Measurements from ENCODE around the gene SUSD3.

SUSD3 gene

DNA sequence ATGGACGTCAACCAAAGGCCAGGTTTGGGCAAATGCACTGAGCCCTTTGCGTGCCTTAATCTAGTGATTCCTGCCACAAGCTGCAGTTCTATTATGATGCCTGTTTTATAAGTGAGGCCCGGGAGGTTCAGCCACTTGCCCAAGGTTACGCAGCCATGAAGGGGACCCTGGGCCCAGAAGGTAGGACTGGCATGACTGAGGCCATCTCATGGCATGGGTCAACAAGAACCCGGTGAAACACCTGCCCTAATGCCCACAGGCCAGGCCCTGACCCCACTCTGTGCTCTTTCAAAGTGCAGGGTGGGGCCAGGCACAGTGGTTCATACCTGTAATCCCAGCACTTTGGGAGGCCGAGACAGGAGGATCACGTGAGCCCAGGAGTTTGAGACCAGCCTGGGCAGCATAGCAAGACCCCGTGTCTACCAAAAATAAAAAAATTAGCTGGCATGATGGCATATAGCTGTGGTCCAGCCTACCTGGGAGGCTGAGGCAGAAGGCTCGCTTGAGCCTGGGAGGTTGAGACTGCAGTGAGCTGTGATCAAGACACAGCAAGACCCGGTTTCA is 66.9 kb downstream of the SUSD3 start:
- DNase-seq (ENCODE audit: low read depth), result no peak

DNA sequence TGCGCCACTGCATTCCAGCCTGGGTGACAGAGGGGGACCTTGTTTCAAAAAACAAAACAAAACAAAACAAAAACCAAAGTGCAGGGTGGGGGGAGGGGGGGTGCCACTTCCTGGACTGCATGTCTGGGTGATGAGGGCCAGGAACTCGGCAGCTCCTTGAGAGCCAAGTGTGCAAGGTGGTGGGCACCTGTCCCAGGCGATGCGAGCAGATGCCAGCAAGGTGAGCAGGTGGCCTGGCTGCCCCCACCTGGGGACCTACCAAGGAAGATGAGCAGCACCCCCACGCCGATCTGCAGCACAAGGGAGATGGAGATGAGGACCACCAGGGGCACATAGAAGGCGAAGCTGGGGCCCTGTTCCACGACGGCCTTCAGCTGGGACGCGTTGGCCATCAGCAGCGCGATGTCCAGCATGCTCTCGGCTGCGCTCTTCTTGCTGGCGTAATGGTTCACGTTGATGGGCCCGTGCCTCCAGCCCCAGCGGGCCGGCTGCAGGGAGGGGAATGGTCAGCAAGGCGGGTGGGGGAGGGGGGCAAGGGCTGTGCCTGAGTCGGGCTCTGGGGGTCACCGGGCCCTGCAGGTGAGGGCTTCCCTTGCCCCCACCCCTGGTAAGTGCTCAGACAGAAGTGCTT is 67.8 kb downstream of the SUSD3 start:
- DNase-seq (ENCODE audit: low read depth), result no peak

DNA sequence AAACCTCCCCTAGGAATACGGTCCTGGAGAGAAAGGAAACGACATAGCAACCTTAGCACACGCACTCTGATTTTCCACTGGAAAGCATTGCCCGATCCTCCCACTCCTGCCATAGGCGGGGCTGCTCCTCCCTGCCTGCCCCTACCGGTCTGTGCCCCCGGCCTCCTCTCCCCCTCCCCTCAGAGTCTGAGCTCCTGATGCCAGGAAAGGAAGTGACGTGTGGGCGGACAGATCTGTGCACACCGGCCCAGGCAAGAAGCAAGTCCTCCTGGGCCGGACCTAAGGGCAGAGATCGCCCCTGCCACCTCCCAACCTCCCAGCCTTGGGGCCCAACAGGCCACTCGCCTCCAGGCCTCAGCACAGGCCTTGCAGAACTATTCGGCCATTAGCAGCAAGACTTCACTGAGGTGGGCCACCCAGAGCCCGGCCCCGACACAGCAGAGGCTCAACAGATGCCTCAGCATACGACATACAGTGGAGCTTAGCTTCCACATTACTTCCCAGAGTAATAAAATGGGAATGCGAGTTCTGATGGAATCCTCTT is 68.4 kb downstream of the SUSD3 start:
- no peak for DNase-seq (ENCODE audit: low read depth)

DNA sequence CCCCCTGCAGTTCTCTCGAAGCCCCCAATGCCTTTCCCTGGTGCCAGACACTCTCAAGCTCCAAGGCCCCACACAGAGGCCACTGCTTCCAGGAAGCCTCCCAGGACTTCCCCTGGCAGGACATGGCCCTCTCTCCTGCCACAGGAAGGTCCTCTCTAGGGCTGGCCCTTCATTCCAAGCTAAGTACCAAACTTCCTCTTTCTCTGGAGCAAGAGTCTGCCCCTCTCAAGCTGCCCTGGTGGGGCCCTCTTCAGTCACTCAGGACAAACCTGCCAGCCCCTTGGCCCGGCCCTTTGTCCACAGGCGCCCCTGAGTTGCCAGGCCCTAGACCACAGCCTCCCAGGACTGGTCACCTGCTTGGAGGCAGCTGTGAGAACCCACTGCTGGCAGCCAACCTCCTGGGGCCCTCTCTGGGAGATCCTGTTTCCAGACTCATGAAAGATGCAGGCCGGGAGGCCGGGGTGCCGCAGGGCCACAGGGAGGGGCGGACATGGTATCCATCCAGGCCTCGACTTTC is 69.0 kb downstream of the SUSD3 start:
- no peak for DNase-seq (ENCODE audit: low read depth)

DNA sequence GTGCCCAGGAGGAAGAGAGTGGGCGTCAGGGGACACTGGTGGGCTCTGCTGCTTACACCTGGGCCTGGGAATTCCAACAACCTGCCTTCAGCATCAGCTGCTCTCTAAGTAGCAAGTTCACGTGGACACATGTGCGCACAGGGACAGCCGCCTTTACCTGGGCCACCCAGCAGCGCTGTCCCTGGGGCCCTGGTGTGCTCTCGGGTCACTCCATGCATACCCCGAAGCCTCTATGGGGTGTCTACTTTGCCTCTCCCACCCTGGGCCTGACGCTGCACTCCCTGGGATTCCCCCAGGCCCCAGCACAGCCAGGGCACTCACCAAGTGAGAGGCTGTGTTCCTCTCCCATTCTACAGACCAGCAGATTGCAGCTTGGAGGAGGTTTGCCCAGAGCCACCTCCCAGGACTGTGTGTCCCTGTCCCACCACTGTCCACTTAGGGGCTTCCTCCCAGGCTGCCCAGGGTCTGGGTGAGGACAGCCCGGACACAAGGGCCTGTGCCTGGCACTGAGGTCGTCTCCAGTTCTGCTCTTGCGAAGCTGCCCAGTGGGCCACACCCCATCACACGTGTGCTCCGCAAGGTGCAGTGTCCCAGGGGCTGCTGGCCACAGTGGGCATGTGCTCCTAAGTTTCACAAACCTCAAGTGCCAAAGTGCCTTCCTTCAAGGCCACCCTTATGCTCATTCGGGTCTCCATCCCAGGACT is 69.7 kb downstream of the SUSD3 start:
- DNase-seq (ENCODE audit: low read depth), result no peak

DNA sequence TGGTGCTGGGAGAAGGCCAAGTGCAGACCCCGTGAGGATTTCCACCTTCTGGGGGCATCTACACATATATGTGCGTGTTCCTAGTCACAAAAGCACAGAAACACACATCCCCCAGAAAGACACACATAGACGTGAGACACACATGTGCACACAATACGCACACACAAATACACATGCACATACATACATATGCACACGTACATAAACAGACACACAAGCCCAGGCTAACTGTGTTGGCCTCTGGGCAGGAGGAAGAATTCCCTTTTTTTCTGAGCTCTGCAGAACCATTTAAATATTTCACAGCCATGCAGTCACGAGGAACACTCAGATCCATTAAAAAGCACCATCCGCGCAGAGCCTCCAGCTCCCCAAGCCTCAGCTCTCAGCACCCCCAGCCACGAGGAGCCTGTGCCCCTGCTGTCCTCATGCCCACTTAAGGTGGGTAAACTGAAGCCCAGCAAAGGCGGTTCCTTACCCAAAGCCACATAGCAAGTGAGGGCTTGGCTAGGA is 70.3 kb downstream of the SUSD3 start:
- DNase-seq (ENCODE audit: low read depth), result no peak

DNA sequence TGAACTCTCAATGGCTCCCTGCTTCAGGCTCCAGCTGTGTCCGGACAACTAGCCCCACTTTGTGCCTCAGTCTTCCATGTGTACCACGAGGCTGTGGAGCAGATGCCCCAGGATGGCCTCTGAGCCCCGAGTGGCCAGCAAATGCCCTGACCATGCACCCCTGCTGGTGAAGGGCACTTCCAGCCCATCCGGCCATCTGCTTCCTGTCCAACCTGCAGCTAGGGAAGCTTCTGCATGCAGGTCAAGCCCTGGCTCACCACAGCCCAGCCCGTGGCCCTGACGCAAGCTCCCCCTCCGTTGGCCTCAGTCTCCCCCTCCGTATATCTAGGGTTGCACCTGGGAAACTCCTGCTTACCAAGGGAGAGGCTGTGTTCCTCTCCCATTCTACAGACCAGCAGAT is 70.8 kb downstream of the SUSD3 start:
- no peak for DNase-seq (ENCODE audit: low read depth)

DNA sequence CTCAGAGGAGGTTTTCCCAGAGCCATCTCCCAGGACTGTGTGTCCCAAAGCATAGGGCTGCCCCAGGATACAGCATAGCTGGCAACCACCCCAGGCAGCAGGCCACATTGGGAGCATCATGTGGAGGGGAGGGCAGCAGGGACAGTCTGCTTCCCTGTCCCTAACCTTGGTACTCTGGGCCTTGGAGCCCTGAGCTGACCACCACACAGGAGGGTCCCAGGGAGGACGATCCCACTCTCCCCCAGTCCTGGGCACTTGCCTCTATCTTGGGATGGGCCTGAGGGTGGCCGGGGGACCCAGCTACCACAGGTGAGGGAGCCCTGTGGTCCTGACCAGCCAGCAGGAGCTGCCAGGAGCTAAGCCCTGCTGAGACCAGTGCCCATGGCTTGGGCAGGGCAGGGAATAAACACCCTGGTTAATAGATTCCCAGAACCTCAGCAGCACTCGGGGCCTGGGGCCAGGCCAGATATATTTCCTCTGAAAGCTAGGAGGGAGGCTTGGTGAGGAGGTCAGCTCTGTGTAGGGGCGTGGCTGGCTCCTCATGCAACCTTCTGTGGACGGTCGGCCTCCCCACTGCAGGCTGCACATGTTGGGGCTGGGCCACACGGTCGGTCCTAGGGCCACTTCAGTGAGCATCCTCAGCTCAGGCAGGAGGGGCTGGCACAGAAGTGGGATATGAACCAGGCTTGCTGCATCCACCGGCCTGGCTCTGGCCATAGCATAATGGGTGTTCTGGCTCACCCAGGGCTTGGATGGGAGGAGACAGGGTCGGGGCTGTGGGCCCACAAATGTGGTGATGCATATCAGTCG is 71.4 kb downstream of the SUSD3 start:
- no peak for DNase-seq (ENCODE audit: low read depth)

DNA sequence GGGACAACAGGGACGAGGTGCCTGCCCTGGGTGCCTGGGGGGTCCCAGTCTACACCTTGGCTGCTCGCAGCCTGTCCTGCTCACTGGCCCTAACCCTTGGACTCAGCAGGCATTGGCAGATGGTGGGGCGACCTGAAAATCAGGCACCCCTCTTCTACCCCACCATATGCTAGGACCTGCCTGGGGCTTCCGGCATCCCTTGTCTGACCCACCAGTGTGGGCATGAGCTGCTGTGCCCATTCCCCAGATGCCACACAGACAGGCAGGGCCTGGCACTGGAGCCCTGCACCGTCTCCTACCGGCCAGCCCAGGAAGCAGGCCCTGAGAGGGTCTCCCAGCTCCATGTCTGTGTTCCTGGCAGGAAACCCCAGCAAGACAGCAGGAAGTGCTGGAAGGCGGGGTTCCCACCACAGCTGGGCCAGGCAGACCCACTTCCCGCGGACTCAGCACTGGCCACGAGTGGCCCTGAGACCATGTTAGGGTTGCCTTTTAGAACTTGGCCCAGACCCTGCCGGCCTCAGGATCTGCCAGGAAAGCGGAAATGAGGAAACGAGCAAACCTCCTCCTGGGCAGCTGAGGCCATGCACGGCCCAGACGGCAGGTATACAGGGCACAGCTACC is 72.5 kb downstream of the SUSD3 start:
- no peak for DNase-seq (ENCODE audit: low read depth)

DNA sequence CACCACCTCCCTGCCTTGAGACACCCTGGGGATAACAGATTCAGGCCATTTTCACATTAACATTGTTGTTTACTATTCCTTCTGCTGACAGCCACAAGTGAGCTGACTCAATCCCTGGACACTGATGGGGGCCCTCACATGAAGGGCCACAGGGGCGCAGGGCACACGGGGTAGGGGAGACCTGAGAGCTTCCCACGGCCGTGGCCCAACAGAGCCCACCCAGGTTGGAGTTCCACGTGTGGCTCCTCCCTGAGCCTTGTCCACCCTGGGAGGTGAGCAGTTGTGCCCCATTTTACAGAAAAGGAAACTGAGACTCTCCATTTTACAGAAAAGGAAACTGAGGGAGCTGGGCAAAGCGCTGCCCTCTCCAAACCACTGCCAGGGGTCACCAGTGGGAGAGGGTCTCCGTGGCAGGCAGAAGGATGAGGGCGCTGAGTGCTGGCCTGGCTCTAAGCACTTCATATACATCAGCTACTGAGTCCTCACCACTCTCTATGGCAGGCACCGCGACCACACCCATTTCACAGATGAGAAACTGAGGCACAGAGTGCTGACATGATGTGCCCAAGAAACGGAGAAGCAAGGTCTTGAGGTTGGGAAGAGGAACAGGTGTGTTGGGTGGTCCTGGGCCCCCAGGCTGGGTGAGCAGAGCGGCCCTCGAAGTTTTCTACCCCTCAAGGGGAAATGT is 73.2 kb downstream of the SUSD3 start:
- DNase-seq (ENCODE audit: low read depth), result no peak

DNA sequence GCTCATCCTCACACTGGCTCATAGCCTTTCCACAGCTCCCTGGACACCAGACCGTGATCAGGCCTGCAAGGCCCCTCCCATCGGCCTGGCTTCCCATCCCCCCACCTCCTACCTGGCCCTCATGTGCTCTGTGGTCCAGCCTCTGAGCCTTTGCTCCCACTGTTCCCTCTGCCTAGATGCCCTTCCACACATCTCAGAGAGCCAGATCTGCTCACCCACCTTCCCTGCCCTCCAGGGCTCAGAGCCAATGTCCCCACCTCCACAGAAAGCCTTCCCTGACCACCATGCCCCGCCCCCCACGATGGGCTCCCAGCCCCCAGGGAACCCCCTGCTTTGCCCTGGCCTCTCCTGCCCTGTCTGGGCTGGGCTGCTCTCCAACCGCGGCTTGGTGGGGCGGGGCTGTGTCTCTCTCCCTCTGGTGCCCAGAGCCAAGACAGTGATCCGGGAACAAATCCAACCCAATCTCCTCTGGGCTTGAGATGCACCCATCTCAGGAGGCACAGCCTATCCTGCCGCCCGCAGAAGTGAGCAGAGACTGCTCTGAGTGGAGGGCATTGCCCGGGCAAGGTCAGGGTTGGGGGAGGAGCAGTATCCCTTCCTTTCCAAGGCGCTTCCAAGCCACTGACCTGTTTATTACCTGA is 73.9 kb downstream of the SUSD3 start:
- DNase-seq (ENCODE audit: low read depth), result no peak

DNA sequence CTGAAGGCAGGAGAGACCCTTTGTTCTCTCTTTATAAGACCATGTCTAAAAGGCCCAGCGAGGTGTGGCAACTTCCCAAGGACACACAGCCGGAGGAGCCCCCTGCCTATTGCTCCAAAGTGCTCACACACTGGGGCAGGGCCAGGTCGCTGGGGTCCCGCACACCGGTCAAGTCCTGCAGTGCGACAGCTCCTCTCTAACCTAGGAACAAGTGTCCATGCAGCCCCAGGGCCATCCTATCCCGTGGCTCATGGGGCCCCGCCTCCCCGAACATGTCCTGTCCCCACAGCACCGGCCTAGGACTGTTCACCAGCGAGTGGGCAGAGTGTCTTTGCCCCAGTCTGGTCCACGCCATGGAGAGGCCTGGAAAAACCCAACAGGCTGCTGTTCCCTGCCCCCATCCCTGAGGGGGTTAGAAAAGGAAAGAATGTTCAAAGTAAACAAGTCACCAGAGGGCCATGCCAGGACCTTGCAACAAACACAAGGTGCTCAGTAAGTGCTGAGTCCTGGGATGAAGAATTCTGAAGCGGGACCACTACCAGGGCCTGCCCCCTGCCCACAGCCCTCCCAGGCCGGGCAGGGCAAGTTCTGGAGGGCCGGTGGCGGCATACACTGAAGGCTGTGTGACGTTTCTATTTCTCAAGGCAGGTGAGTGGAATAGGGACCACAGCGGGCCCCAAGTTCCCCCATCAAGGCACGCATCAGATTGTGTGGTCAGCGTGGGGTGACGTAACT is 74.6 kb downstream of the SUSD3 start:
- DNase-seq (ENCODE audit: low read depth), result no peak

DNA sequence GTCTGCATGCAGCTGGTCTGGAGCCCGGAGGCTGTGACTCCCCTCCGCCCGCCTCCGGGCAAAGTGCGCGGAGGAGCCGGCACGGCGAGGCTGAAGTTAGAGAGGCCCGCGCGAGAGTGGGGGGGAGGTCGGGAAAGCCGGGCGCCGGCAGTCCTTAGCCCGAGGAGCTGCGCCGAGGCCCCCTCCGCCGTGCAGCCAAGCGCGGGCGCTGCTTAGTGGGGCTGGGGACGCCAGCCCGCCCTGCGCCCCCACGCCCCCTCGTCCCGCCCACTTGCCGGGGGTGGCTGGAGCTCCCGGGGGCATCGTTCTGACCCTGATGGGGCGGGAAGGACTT is 75.1 kb downstream of the SUSD3 start:
- DNase-seq (ENCODE audit: low read depth), result peak; percentile 30

DNA sequence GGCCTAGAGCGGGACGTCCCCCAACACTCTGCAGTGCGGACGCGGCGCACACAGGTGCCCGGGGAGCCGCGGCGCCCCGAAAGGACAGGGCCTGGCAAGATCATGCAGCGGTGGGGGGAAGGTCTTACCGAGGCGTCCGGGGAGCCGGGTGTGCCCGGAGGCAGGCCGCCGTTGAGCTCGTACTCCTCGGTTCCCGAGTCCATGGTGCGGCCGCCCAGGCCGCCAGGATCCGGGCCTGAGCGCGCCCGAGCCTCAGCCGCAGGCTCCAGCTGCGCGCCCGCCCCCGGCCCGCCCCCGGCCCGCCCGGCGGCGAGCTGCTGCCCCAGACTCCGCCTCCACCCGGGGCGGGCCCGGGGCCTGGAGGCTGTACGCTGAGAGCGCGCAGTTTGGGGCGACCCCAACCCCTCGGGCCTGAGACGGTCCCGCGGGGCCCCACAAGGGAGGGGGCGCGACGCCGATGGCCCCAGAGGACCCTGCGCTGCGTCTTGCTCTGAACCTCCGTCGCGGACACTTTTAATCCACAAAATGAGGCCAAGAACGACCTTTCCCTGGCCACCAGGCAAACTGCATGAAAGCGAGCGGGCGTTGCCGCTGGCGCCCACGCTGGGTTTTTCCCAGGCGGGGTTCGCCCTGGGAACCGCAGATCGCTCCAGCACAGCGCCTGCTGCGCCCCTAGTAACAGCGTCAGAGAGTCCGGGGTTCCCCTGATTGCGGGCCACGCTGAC is 75.7 kb downstream of the SUSD3 start, which contains the start of gene NINJ1:
Gene NINJ1 (minus strand): TSS at position 237 of the 725 bp plus-strand sequence. CDS start 34 bp downstream, at position 203.
- DNase-seq (ENCODE audit: low read depth), result peak; percentile 84

Data from stimulated activated CD8-positive, alpha-beta memory T cell treated with anti-CD3 and anti-CD28 coated beads, Interleukin-12 subunit alpha, Interleukin-12 subunit beta, amount 100 ng/mL, for 4 hours (primary cell).